Tibial artery (tissue), 4 donors: Measurements from ENCODE around the gene CDK11B.

Experiments used
- DNase-seq, 2 donors: peaks; one replicate each; pipeline ENCODE4 v3.0.0-alpha.2; 2019
- H3K27ac ChIP-seq, 2 donors: fragments of 200-600 bp; sonication (generic) in 1 of 2; 1 replicate in 1 of 2; 2 replicates in 1 of 2; pipeline ENCODE4 v1.5.1; 2018 to 2019; ENCODE audit warnings: mild to moderate bottlenecking in 1 of 2
- H3K27me3 ChIP-seq, 2 donors: fragments of 200-600 bp; sonication (generic) in 1 of 2; one replicate each; pipeline versions ENCODE4 v1.5.1 to v1.6.0; 2016 to 2019
- H3K36me3 ChIP-seq, 3 donors: fragments of 200-600 bp; sonication (generic) in 2 of 3; one replicate each; pipeline ENCODE4 v1.5.1; 2016 to 2019; ENCODE audit warnings: mild to moderate bottlenecking in 2 of 3
- H3K4me1 ChIP-seq, 4 donors: fragments of 200-600 bp; sonication (generic) in 2 of 4; 1 replicate in 3 of 4; 2 replicates in 1 of 4; pipeline ENCODE4 v1.5.1; 2016 to 2019
- H3K4me3 ChIP-seq, 2 donors: fragments of 200-600 bp; sonication (generic) in 1 of 2; 1 replicate in 1 of 2; 2 replicates in 1 of 2; pipeline ENCODE4 v1.5.1; 2018 to 2019; ENCODE audit warnings: mild to moderate bottlenecking in 2 of 2
- H3K9me3 ChIP-seq, 3 donors: fragments of 200-600 bp; sonication (generic) in 1 of 3; one replicate each; pipeline ENCODE4 v1.5.1; 2016 to 2019
- CTCF ChIP-seq, 2 experiments: fragments of 200-600 bp in 1 of 2; fragments of 450-650 bp in 1 of 2; IDR thresholded peaks; one replicate each; pipeline ENCODE4 v1.5.1; 2017 to 2019; ENCODE audit warnings: antibody characterized with exemption in 2 of 2, mild to moderate bottlenecking in 1 of 2, moderate library complexity in 1 of 2
- intact Hi-C: fragments of 100-400 bp; cut with DNase I; formaldehyde crosslinking; loops from one replicate; pipeline ENCODE4 v1.15.0; 2023; ENCODE audit warnings: low total_unique reads

Gene CDK11B

GRCh38 chr1:1599935-1600860, 58.6 kb downstream of the CDK11B start, which contains the start of gene FNDC10:
Gene FNDC10, minus strand, starts transcription at chr1:1600135. Its CDS starts 120 bp downstream, at chr1:1600015.
- H3K4me1 ChIP-seq = peaks cover 0 to 27% (median 14%) of the 10 kb centered on the region in 4 donors
- intact Hi-C loops = no loop called here
- H3K9me3 ChIP-seq = no peaks in the 10 kb centered on the region
- no peak within 1 kb of the TSS for H3K27ac ChIP-seq
- no peaks in the 10 kb centered on the region for H3K36me3 ChIP-seq
- peaks cover 0 to 80% of the 10 kb centered on the region in 2 donors for H3K27me3 ChIP-seq
- H3K4me3 ChIP-seq = peak within 1 kb of the TSS; percentile 27 to 44
- DNase-seq = peak in 1 of 2 donors; percentile 60
- TF ChIP-seq CTCF (IDR thresholded peaks at IDR 0.05) = no peak

- intact Hi-C loops = no loop called here
- TF ChIP-seq CTCF (IDR thresholded peaks at IDR 0.05) = no peak
- peaks cover 0 to 71% of the 10 kb centered on the region in 2 donors for H3K27me3 ChIP-seq
Measured at GRCh38 chr1:1599030-1599934, 59.5 kb downstream of the CDK11B start.

GRCh38 chr1:1598720-1599029, 60.1 kb downstream of the CDK11B start:
- intact Hi-C loops = no loop called here
- peaks cover 0 to 65% of the 10 kb centered on the region in 2 donors for H3K27me3 ChIP-seq

More at GRCh38 chr1:1599030-1599934, 59.5 kb downstream of the CDK11B start:
- DNase-seq = no peak
- H3K36me3 ChIP-seq = no peaks in the 10 kb centered on the region
- peak overlapping the region in 1 of 2 donors; percentile 37 for H3K4me3 ChIP-seq
- peaks cover 0 to 27% (median 14%) of the 10 kb centered on the region in 4 donors for H3K4me1 ChIP-seq
- H3K9me3 ChIP-seq = no peaks in the 10 kb centered on the region
- no peak overlapping the region for H3K27ac ChIP-seq

GRCh38 chr1:1598051-1598719, 60.6 kb downstream of the CDK11B start:
- TF ChIP-seq CTCF (IDR thresholded peaks at IDR 0.05) = no peak
- no peak overlapping the region for H3K4me3 ChIP-seq
- H3K9me3 ChIP-seq = no peaks in the 10 kb centered on the region
- H3K27ac ChIP-seq = no peak overlapping the region
- H3K4me1 ChIP-seq = peaks cover 0 to 27% (median 14%) of the 10 kb centered on the region in 4 donors
- H3K27me3 ChIP-seq = peaks cover 0 to 60% of the 10 kb centered on the region in 2 donors
- no peak for DNase-seq
- intact Hi-C loops = no loop called here
- no peaks in the 10 kb centered on the region for H3K36me3 ChIP-seq

More at GRCh38 chr1:1598720-1599029, 60.1 kb downstream of the CDK11B start:
- peaks cover 0 to 27% (median 14%) of the 10 kb centered on the region in 4 donors for H3K4me1 ChIP-seq
- H3K36me3 ChIP-seq = no peaks in the 10 kb centered on the region
- no peaks in the 10 kb centered on the region for H3K9me3 ChIP-seq
- H3K27ac ChIP-seq = no peak overlapping the region
- no peak overlapping the region for H3K4me3 ChIP-seq
- no peak for DNase-seq
- no peak for TF ChIP-seq CTCF (IDR thresholded peaks at IDR 0.05)
